Amniotic epithelial cell (primary cell): ENCODE data around the gene VEGFA.

Experiments
- DNase-seq: peaks from one replicate; pipeline ENCODE4 v3.0.0-alpha.2; 2010; ENCODE audit warnings: low read depth

VEGFA gene

DNA sequence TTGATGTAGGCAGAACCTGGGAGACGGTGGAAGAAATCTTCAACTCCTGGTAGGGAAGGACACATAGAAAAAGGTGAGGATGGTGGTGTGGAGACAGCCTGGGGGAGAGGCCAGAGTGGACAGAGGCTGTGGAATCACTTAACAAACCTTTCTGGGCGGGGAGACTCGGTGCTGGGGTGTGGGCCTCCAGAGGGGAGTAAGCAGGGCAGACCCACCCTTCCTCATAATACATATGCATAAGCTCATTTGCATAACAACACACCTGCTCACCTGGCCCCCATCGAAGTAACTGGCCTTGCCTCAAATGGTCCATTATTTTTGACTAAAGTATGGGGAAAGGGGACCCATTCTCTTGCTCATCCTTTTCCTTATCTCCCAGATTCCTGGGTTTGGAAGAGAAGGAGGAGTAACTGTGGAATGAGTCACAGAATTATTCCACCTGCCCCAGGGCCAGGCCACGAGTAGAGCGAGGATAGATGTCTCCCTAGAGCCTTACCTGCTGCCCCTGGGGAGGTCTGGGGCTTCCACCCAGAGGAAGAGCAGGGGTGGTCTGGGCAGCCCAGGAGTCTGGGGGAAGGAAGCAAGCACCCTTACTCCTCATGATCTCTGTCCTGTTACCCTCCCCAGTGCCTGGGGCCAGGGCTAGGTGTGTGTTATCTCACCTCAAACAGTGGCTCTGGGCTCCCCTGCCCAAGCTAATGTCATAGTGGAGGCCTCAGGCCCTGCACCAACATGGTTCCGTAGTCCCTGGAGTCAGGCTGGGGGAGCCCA, 10.7 kb upstream of the VEGFA start:
- DNase-seq = no peak

DNA sequence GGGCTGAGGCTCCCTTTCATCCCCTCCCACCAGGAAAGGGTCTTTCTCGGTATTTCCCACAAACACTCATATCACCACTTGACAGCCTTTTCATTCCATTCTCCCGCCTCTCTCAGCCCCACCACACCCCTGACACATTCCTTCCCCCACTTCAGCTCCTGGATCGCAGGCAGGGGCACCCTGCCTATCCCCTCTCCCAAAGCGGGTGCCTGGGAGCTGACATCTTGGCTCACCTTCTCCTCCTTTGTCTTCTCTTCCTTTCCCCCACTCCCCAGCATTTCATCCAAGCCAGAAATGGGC, 10.2 kb upstream of the VEGFA start:
- DNase-seq = no peak

DNA sequence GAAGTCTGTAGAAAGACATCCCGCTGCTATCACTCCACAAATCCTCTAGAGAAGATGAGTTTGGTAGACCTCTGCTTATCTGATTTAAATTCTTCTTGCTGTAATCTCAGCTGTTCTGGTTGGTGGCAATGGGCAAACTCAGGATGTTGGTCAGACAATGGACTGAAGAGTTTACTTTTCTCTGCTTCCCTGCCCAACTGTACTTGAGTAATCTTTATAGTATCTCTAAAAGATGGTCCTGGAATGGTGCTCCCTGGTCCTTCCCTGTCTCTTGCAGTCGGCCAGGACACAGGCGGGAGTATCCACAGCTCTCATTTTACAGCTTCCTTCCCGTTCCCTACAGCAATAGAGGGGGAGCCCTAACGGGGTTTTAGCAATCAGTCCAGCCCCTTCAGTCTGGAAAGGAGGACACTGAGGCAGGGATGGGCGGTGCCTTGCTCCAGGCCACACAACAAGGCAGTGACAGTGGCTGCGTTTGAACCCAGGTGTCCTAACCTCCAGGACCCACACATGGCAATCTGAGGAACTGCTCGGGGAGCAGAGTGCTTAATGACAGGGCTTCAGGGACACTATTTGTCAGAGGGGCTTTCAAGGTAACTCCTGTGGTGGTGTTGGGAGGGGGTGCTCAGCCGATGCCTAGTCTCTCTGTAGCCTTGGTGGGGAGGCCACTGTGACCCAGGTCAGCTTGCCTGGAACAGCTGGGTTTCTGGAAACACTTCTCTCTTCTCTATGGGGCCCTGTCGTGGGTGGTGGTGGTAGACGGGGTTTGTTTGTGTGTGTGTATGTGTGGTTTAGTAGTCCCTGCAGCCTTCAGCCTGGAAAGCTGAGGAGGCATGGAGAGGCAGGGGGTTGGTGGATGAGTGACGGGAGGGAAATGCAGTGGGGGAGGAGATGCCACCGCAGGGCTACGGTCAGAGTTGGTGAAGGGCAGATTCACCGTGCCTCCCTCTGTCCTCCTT, 9.5 kb upstream of the VEGFA start:
- DNase-seq = no peak

DNA sequence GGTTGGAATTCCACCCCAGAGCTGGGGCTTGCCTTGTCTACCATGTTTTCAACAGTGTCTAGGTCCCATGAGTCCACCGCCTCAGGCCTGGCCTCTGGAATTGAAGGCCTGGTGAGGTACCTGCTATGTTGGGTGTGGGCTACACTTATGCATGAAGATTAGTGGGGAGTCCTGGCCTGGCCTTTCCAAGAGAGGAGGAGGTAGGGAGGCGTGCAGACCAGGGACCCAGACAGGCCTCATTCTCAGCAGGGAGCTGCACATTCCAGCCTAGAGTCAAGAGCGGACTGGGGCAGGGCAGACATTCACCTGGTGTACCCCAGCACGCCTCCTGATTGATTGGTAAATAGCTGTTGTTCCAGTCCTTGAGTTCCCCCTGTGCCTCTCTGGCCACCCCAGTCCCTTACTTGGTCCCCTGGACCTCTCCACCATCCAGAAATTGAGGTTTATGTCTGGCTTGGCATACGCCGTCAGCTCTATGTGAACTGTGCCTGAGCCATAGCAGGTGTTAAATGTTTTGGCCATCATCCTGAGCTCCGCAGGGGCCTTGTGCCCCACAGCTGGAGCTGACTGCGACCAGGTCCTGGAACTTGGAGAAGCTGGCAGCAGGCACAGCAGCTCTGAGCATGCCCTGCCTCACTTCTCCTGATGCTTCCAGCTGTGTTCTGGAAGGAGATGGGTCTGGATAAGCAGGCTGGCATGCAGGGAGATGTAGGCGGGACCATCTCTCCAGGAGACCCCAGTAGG, 8.2 kb upstream of the VEGFA start:
- no peak for DNase-seq

DNA sequence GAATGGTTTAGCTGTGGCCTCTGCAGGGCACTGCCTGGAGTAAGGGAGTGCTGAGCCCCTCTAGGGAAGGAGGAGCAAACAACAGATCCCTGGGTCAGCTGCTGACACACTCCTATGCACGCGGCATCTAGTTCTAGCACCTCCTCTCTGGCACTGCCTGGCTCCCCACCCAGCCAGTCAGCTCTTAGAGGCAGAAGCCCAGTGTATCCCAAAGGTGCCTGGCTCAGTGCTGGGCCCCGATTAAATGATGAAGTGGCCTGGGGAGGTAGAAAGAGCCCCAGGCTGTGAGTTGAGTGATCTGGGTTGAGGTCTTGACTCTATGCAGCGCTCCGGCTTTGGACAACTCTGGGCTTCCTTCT, 7.6 kb upstream of the VEGFA start:
- DNase-seq = no peak

DNA sequence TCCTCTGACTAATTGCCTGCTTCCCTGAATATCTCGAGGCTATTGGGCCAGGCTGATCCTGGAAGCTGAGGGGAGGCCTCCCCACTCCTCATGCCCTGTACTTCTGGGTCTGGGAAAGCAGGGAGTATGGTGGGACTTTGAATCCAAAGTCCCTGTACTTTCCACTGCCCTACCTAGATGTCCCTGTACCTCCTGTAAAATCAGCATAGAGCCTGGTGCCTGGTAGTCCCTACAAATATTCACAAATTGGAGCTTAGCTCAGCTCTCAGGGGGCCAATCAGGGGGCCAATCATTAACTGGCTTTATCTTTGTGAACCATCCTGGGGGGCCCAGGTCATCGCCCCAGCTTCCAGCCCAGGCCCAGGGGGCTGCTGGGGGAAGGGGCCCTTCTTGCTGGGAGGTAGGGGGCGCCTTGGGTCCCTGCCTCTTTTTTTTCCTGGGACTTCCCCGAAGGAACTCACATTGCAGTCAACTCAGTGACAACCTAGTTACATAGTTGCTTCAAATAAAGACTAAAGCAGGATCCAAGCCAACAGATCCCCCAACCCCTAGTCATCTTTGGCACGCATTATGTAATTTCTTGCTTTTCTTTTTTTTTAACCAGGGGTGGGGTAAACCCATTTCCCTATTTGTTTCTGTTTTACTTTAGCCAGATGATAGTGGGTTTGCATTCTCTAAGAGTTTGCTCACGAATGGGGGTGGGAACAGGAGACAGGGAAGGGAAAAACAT, 6.9 kb upstream of the VEGFA start:
- peak; percentile 30 for DNase-seq

DNA sequence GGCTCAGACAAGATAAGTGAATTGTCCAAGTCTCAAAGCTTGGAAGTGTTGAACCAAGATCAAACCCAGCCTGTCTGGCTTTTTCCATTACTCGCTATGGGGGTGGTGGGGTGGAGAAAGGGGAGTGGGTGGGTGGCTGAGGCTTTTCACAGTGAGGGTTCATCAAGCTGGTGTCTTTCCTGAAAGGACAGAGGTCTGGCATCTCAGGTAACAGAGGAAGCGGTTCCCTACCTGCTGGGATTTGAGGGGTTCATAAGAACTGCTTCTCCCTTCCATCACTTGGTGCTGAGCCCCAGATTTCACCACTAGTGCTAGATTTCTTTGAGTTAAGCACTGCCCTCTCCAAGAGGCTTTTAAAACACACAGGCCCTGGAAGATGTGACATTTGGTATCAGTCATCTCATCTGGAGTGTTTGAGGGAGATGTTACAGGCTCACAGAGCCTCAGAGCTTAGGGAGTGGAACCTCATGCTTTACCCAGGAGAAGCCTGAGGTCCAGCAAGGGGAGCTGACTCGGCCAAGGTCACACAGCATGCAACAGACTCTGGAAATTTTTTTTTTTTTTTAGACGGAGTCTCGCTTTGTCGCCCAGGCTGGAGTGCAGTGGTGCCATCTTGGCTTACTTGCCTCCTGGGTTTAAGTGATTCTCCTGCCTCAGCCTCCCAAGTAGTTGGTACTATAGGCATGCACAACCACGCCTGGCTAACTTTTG, 6.0 kb upstream of the VEGFA start:
- no peak for DNase-seq

DNA sequence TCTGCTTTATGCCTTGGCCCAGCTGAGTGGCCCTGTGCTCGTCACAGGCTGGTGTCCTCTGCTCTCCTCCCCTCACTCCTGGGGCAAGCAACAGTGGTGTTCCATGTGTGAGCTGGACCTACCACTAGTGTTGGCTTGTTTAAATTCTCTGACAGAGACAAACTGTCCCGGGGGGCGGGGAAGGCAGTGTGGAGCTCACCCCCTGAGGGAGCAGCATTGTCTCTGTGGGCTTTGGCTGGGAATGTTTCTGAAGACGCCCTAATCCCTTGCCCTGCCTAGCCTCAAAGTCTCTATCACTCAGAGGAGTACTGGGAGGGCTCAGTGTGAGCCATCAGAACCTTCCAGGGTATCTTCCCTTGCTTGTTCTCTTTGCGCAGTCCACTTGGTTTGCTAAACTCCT, 5.2 kb upstream of the VEGFA start:
- no peak for DNase-seq

DNA sequence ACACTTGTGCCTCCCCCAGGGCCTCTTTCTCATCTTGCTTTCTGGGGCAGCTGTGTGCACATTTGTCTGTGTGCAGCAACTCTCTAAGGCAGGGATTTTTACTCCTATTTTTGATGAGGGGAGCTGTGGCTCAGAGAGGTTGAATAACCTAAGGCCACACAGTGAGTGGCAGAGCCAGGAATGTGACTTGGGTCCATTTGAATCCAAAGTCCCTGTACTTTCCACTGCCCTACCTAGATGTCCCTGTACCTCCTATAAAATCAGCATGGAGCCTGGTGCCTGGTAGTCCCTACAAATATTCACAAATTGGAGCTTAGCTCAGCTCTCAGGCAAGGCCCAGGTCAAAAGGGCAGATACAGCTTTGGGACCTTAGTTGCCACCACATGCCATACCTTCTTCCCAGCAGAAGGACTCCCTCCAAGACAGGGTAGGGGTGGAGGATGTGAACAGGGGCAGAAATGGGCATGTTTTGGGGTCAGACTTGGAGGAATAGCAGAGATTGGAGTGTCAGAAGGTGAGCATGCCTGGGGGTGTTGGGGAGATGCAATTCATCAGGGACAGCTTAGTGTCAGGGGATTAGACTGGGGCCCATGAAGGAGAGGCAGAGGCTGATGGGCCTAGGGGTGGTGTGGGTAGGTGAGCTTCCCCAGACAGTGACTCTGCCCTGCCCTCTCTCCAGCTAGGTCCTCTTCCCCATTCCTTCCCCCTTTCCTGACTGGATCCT, 4.1 kb upstream of the VEGFA start:
- no peak for DNase-seq

DNA sequence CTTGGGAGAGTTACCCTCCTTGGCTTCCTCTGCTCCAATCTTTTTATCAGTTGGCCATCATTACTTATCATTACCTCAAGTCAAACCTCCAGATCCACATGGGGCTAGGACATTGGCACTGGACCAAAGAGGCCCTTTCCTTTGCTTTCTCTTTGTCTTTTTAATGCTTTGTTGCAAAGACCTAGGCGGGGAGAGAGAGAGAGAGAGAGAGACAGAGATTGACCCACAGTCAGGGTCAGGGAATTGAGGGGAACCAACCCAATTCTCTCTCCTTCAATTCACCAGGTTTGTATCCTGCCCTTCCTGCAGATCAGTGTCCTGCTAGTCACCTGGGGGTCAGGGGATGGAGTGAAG, 3.5 kb upstream of the VEGFA start:
- DNase-seq = no peak

DNA sequence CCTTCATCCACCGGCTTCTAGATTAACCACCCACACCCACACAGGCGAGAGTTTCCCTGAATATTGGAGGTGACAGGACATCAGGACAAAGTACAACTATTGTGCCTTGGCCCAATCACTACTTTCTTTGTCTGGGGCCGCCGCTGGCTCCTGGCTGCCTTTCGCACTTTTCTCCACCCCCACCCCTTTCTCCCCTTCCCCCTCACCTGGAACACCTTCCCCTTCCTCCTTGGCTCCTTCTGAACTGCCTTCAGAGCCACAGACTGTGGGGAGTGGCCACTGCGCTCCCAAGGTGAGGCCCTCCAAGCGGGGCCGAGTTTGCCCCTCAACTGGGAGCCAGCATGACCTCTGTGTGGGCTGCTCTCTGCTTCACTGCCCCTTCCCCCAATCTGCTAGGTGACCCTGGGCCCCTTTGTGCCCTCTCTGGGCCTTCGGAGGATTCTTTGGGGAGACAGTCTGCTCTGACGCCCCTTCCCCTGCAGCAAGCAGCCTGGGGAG, 3.0 kb upstream of the VEGFA start:
- no peak for DNase-seq

DNA sequence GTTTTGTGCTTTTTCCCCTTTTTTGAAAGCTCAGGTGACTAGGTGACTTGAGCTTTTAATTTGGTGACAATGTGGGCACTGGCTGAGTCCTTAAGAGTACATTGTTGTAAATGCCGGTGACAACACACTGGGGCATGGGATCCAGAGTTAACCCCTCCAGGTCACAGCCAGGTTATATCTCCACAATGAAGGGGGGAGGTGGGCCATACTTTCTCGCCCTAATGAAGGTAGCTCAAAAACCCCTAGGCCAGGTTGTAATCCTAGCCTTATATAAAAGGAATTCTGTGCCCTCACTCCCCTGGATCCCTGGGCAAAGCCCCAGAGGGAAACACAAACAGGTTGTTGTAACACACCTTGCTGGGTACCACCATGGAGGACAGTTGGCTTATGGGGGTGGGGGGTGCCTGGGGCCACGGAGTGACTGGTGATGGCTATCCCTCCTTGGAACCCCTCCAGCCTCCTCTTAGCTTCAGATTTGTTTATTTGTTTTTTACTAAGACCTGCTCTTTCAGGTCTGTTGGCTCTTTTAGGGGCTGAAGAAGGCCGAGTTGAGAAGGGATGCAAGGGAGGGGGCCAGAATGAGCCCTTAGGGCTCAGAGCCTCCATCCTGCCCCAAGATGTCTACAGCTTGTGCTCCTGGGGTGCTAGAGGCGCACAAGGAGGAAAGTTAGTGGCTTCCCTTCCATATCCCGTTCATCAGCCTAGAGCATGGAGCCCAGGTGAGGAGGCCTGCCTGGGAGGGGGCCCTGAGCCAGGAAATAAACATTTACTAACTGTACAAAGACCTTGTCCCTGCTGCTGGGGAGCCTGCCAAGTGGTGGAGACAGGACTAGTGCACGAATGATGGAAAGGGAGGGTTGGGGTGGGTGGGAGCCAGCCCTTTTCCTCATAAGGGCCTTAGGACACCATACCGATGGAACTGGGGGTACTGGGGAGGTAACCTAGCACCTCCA, 2.2 kb upstream of the VEGFA start:
- DNase-seq = no peak

DNA sequence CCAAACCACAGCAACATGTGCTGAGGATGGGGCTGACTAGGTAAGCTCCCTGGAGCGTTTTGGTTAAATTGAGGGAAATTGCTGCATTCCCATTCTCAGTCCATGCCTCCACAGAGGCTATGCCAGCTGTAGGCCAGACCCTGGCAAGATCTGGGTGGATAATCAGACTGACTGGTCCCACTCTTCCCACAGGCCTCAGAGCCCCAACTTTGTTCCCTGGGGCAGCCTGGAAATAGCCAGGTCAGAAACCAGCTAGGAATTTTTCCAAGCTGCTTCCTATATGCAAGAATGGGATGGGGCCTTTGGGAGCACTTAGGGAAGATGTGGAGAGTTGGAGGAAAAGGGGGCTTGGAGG, 1.5 kb upstream of the VEGFA start:
- no peak for DNase-seq

DNA sequence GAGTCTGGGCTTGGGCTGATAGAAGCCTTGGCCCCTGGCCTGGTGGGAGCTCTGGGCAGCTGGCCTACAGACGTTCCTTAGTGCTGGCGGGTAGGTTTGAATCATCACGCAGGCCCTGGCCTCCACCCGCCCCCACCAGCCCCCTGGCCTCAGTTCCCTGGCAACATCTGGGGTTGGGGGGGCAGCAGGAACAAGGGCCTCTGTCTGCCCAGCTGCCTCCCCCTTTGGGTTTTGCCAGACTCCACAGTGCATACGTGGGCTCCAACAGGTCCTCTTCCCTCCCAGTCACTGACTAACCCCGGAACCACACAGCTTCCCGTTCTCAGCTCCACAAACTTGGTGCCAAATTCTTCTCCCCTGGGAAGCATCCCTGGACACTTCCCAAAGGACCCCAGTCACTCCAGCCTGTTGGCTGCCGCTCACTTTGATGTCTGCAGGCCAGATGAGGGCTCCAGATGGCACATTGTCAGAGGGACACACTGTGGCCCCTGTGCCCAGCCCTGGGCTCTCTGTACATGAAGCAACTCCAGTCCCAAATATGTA, 957 bp upstream of the VEGFA start:
- DNase-seq = peak; percentile 52

DNA sequence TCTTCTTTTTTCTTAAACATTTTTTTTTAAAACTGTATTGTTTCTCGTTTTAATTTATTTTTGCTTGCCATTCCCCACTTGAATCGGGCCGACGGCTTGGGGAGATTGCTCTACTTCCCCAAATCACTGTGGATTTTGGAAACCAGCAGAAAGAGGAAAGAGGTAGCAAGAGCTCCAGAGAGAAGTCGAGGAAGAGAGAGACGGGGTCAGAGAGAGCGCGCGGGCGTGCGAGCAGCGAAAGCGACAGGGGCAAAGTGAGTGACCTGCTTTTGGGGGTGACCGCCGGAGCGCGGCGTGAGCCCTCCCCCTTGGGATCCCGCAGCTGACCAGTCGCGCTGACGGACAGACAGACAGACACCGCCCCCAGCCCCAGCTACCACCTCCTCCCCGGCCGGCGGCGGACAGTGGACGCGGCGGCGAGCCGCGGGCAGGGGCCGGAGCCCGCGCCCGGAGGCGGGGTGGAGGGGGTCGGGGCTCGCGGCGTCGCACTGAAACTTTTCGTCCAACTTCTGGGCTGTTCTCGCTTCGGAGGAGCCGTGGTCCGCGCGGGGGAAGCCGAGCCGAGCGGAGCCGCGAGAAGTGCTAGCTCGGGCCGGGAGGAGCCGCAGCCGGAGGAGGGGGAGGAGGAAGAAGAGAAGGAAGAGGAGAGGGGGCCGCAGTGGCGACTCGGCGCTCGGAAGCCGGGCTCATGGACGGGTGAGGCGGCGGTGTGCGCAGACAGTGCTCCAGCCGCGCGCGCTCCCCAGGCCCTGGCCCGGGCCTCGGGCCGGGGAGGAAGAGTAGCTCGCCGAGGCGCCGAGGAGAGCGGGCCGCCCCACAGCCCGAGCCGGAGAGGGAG, 580 bp downstream of the VEGFA start:
- DNase-seq = peak; percentile 45

DNA sequence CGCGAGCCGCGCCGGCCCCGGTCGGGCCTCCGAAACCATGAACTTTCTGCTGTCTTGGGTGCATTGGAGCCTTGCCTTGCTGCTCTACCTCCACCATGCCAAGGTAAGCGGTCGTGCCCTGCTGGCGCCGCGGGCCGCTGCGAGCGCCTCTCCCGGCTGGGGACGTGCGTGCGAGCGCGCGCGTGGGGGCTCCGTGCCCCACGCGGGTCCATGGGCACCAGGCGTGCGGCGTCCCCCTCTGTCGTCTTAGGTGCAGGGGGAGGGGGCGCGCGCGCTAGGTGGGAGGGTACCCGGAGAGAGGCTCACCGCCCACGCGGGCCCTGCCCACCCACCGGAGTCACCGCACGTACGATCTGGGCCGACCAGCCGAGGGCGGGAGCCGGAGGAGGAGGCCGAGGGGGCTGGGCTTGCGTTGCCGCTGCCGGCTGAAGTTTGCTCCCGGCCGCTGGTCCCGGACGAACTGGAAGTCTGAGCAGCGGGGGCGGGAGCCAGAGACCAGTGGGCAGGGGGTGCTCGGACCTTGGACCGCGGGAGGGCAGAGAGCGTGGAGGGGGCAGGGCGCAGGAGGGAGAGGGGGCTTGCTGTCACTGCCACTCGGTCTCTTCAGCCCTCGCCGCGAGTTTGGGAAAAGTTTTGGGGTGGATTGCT, 1.3 kb downstream of the VEGFA start:
- DNase-seq = peak; percentile 53

DNA sequence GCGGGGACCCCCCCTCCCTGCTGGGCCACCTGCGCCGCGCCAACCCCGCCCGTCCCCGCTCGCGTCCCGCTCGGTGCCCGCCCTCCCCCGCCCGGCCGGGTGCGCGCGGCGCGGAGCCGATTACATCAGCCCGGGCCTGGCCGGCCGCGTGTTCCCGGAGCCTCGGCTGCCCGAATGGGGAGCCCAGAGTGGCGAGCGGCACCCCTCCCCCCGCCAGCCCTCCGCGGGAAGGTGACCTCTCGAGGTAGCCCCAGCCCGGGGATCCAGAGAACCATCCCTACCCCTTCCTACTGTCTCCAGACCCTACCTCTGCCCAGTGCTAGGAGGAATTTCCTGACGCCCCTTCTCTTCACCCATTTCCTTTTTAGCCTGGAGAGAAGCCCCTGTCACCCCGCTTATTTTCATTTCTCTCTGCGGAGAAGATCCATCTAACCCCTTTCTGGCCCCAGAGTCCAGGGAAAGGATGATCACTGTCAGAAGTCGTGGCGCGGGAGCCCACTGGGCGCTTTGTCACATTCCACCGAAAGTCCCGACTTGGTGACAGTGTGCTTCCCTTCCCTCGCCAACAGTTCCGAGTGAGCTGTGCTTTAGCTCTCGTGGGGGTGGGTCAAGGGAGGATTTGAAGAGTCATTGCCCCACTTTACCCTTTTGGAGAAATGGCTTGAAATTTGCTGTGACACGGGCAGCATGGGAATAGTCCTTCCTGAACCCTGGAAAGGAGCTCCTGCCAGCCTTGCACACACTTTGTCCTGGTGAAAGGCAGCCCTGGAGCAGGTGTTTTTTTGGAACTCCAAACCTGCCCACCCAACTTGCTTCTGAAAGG, 2.1 kb downstream of the VEGFA start:
- no peak for DNase-seq
